Progenitor cell of endocrine pancreas (in vitro differentiated cells): ENCODE results near the gene FAM47B. TPM values are rescaled to one million over a fixed set of nuclear protein-coding genes. Genes with fewer than 3 reads are reported as not detected.

Experiments
- DNase-seq: peaks from one replicate; pipeline ENCODE4 v3.0.0; 2021; ENCODE audit warnings: low spot score; ENCODE audit not compliant: unreplicated experiment
- H3K27ac Mint-ChIP-seq: 2 replicates; pipeline ENCODE4 v1.8.0; 2021; ENCODE audit warnings: mild to moderate bottlenecking, moderate library complexity, mixed read lengths
- H3K27me3 Mint-ChIP-seq: 2 replicates; pipeline ENCODE4 v1.8.0; 2021; ENCODE audit warnings: mixed read lengths
- H3K36me3 Mint-ChIP-seq: 2 replicates; pipeline ENCODE4 v1.8.0; 2022; ENCODE audit warnings: mixed read lengths; ENCODE audit not compliant: insufficient read depth
- H3K4me1 Mint-ChIP-seq: 2 replicates; pipeline ENCODE4 v1.8.0; 2021; ENCODE audit warnings: low read depth, mixed read lengths
- H3K4me3 Mint-ChIP-seq: 2 replicates; pipeline ENCODE4 v1.8.0; 2021; ENCODE audit warnings: low read depth, mild to moderate bottlenecking, moderate library complexity, mixed read lengths
- H3K9me3 Mint-ChIP-seq: 2 replicates; pipeline ENCODE4 v1.8.0; 2021; ENCODE audit warnings: low read depth, mixed read lengths
- CTCF ChIP-seq: fragments of 200-600 bp; sonication (generic); IDR thresholded peaks from one replicate; pipeline ENCODE4 v1.5.0; 2021; ENCODE audit warnings: antibody characterized with exemption, mild to moderate bottlenecking; ENCODE audit not compliant: unreplicated experiment
- total RNA-seq: library from RNA; stranded (reverse); gene quantifications from 2 replicates; pipeline ENCODE4 v1.2.1, GENCODE V29; 2021

FAM47B gene
- total RNA-seq, 1 donor from 2014 or later: not detected

DNA sequence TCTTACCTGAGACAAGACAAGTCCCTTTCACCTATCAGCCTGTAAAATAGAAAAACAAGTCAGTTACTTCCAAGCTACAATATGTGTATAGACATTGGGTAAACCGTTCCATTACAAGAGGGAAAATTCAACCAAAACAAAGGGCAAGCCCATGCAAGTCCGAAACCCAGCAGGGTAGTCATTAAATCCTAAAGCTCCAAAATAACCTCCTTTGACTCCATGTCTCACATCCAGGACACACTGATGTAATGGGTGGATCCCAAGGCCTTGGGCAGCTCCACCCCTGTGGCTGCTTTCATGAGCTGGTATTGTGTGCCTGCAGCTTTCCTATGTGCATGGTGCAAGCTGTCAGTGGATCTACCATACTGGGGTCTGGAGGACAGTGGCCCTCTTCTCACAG, 14.7 kb upstream of the FAM47B start:
- H3K4me3 Mint-ChIP-seq: no peak overlapping the region
- no peaks in the 10 kb centered on the region for H3K27me3 Mint-ChIP-seq
- H3K36me3 Mint-ChIP-seq: no peaks in the 10 kb centered on the region
- TF ChIP-seq CTCF: no peak
- no peak overlapping the region for H3K27ac Mint-ChIP-seq
- H3K9me3 Mint-ChIP-seq: peaks cover 10% of the 10 kb centered on the region
- no peaks in the 10 kb centered on the region for H3K4me1 Mint-ChIP-seq
- no peak for DNase-seq

- DNase-seq: no peak
- no peaks in the 10 kb centered on the region for H3K36me3 Mint-ChIP-seq
- no peaks in the 10 kb centered on the region for H3K27me3 Mint-ChIP-seq
- peaks cover 15% of the 10 kb centered on the region for H3K9me3 Mint-ChIP-seq
- no peak overlapping the region for H3K27ac Mint-ChIP-seq
- H3K4me3 Mint-ChIP-seq: no peak overlapping the region
- no peaks in the 10 kb centered on the region for H3K4me1 Mint-ChIP-seq
- no peak for TF ChIP-seq CTCF
These were observed 639 bp downstream of the FAM47B start for GRCh38 chrX:34943235-34943634.

- Mint-ChIP-seq H3K27me3 (no peaks in the 10 kb centered on the region), H3K36me3 (no peaks in the 10 kb centered on the region), H3K4me1 (no peaks in the 10 kb centered on the region), H3K27ac (no peak overlapping the region), H3K9me3 (no peaks in the 10 kb centered on the region), H3K4me3 (no peak overlapping the region)
- no peak for DNase-seq
- TF ChIP-seq CTCF: no peak
These were observed 14.3 kb downstream of the FAM47B start for GRCh38 chrX:34956916-34957315.

DNA sequence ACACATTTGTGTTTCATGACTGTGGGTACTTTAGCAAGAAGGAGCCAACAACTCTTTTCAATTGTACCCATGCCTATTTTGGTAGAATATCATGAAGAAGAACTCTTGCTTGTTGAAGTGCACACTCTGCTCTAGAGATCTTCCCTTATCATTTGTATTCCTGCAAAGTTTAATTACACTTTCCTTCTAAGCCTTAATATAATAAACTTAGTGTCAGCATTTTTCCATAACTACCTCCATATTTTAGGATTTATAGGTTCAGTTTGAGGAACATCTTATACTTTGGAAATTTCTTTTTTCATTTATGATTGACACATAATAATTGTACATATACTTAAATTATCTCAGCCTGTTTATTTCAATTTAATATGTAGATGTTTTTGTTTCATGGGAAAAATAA, 19.1 kb downstream of the FAM47B start:
- Mint-ChIP-seq H3K4me1 (no peaks in the 10 kb centered on the region), H3K4me3 (no peak overlapping the region), H3K9me3 (no peaks in the 10 kb centered on the region), H3K27me3 (no peaks in the 10 kb centered on the region), H3K36me3 (no peaks in the 10 kb centered on the region), H3K27ac (no peak overlapping the region)
- no peak for TF ChIP-seq CTCF
- DNase-seq: no peak

DNA sequence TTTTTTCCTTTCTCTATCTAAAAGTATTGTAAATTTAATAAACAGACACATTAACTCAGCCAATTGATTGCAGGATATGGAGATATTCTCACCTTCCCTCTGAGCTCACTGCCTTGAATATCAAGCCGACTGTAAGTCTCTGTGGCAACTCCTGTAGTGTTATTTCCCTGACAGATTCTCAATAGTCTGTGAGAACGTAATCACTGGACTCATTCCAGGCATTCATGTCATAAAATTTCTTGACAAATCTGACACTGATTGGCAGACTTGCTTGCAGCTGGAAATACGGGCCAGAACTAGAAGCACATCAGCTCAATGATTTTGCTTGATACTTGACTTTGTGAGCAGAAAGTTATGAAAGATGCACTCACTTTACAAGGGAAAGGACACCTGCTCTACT, 29.6 kb downstream of the FAM47B start:
- no peak for DNase-seq
- H3K4me3 Mint-ChIP-seq: no peak overlapping the region
- no peaks in the 10 kb centered on the region for H3K36me3 Mint-ChIP-seq
- H3K27ac Mint-ChIP-seq: no peak overlapping the region
- H3K9me3 Mint-ChIP-seq: peaks cover 10% of the 10 kb centered on the region
- no peaks in the 10 kb centered on the region for H3K27me3 Mint-ChIP-seq
- TF ChIP-seq CTCF: no peak
- no peaks in the 10 kb centered on the region for H3K4me1 Mint-ChIP-seq

GRCh38 chrX:34978171-34978570, 35.6 kb downstream of the FAM47B start:
- Mint-ChIP-seq H3K27me3 (no peaks in the 10 kb centered on the region), H3K9me3 (peaks cover 46% of the 10 kb centered on the region), H3K4me1 (no peaks in the 10 kb centered on the region), H3K4me3 (no peak overlapping the region), H3K36me3 (no peaks in the 10 kb centered on the region), H3K27ac (no peak overlapping the region)
- no peak for DNase-seq
- no peak for TF ChIP-seq CTCF
